NCI-H1930 (cell line): ENCODE results near the gene FAM24B.

Source experiments
- DNase-seq, 2 experiments: peaks; one replicate each; lab custom pipeline; 2025; lab: John Stamatoyannopoulos, UW

FAM24B gene

DNA sequence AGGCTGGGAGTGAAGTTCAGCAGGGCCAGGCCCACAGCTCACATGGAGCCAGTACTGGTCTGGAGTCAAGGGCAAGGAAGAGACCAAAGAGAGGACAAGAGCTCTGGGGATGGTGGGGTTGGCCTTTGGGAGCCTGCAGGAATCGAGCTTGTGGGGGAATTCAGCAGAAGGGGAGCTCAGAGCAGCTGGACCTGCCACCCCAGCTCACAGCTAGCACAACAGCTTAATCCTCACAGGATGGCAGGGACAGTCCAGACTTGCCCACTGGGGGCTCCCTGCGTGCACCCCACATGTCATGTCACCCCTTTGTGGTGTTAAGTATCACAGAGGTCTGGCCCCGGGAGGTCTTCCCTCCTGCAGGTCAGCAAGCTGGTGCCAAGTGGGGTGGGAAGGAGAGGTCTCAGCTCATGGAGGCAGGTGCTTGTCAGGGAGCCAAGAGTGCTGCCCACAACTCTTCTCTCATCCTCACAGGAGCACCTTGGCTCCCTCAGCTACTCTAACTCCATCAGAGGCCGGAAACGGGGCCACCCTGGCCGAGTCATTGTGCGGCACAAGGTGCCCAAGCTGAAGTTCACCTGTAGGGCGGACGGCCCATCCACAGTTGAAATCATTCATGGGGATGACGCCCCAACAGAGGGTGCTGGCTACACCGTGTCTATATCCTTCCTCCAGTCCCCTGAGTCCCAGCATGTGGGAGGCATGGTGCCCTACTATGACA is 56.2 kb downstream of the FAM24B start:
- no peak for DNase-seq

DNA sequence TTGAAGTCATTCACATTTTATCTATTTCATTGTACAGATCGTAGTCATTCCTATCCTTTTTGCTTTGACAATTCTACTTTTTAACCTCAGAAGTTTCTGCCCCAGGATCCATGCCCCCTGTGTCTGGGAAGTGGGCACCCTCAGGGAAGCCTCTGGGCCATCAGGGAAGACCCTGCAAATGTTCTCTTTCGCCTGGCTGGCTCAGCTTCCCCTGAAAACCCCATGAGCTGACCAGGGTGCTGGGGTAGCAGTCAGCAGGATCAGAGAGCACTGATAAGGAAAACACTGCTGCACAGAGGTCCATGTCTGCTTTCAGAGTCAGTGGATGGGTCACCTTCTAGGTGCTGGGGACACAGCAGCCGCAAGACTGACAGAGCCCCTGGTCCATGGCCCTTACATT is 57.6 kb downstream of the FAM24B start:
- DNase-seq = no peak

DNA sequence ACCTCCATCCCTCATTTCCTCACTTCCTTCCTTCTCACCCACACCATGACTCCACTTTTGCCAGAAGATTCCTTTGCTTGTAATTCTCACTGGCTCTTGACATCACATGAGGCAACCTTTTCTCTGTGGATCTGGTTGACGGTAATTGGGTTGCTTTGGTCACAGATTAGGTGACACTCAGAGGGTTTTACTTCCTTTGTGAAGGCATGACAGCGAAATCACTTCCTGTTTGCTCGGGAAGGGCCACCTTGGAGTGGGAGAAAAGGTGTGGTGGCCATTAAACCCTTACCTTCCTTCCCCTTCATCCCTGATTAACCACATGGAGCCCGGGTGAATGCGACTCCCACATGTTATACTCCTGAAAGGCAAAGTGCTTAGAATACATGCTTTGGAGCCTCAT is 63.9 kb downstream of the FAM24B start:
- no peak for DNase-seq

DNA sequence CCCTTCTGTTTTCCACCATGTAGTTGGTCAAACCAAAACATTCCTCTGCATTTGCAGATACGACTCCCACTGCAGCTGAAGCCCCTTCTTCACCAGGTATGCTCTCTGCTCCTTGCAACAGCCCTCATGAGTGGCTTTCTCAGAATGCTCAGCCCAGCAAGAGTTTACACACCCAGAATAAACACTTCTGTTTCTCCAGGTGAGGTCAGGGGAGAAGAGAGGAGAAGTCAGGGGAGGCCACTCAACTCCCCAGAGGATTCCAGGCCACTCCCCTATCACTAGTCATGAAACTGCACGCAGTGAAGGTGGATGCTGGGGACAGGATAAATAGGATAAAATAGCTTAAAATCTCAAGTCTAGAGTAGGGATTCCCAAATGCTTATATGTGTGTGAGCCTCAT is 64.9 kb downstream of the FAM24B start:
- DNase-seq = no peak

DNA sequence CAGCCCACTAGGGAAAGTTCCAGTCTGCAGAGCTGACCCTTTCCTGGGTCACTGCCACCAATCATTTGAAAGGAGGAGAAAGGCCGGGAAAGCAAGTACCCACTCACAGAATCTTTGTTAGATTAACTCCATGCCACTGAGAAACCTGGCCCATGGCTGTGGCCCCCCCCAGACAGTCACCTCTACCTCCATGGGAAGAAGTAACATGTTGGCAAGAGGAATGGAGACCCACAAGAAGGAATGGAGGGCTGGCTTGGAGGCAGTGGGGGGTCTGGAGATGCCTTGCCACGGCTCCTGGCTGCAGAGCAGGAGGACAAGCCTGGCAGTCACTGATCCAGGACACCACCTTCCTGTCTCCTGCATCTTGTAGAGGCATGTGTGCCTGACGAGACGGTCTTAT is 66.6 kb downstream of the FAM24B start:
- no peak for DNase-seq

DNA sequence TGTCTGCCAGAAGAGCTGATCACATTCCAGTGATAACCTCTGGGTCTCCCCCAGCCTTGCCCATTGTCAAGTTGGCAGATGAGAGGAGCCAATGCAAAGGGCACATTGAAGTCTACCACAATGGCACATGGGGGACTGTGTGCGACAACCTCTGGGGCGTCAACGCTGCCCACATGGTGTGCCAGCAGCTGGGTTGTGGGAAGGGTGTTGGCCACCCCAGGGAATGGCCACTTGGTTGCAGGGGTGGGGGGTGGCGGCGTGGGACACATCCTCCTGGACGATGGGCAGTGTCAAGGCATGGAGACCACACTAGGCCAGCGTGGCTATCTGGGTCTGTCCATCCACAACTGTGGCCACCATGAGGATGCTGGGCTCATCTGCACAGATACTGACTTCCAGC is 77.1 kb downstream of the FAM24B start:
- DNase-seq = no peak
